Stimulated activated CD8-positive, alpha-beta memory T cell treated with anti-CD3 and anti-CD28 coated beads, Interleukin-4, amount 100 ng/mL, for 4 hours (primary cell): ENCODE results near the gene ADAM29.
"Not testable (repeated sequence)": the region's sequence is repeated elsewhere in the genome, so short reads cannot be mapped to it uniquely, and the experiment has no call there.

ENCODE experiments used
- DNase-seq, 2 donors: peaks; one replicate each; pipeline ENCODE4 v3.0.0-alpha.2; 2020; ENCODE audit warnings: low read depth in 2 of 2, low spot score in 1 of 2

Gene ADAM29

DNA sequence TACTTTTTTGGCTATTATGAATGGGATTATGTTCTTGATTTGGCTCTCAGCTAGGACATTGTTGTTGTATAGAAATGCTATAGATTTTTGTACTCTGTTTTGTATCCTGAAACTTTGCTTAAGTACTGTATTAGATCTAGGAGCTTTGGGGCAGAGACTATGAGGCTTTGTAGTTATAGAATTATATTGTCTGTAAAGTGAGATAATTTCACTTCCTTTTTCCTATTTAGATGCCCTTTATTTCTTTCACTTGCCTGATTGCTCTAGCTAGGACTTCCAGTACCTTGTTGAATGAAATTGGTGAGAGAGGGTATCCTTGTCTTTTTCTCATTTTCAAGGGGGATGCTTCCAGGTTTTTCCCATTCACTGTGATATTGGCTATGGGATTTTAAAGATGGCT is 28.1 kb downstream of the ADAM29 start:
- no peak for DNase-seq

GRCh38 chr4:174948826-174949225 is 30.7 kb downstream of the ADAM29 start:
- DNase-seq = no peak

GRCh38 chr4:174972911-174973310 is 54.8 kb downstream of the ADAM29 start:
- DNase-seq = no peak

- no peak for DNase-seq
Observed at GRCh38 chr4:174973336-174973735, 55.2 kb downstream of the ADAM29 start.

DNA sequence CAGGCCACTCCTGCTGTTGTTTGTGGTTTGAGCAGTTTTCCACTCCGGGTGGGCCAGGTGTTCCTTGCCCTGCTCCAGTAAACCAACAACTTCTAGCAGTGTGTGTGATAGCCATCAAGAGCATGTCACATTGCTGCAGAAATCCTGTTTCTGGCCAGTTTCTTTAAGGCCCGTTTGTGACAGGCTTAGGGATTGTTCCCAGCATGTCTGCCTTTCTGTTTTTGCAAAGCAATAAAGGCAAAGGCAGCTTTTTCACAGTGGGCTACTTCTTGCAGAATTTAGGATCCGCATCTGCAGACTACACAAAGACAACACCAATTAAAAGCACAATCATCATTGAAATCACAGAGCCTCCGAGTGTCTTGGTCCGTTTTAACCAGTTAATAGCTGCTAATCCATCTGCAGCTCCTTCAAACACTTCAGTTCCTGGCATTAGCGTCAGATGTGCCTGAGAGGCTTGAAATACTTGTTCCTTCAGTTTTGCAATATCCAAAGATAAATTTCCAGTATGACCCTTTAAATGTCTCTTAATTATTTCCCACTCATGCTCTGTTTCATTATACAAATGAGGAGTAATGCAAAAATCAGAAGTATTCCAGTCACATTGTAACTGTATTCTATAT is 65.1 kb downstream of the ADAM29 start:
- no peak for DNase-seq

GRCh38 chr4:174983870-174984269 is 65.7 kb downstream of the ADAM29 start:
- DNase-seq = not testable (repeated sequence)

DNA sequence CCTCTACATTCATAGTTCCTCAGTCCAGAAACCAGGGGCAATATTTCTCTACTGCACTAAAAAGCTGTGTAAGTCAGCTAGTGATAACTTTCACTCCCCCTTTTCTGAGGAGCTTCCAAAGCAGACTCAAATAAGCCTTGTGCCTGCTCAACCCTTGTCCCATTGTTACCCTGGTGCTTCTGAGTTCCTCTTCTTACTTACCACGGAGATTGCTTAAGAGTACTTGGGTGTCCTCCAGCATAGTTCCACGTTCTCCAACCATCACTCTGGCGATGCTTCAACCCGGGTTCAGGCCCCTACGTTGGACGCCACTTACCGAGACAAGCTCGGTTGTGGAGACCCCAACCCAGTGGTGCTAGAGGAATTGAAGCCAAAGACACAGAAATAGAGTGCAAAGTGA is 71.6 kb downstream of the ADAM29 start:
- DNase-seq = no peak

- no peak for DNase-seq
Observed at GRCh38 chr4:174993916-174994315, 75.8 kb downstream of the ADAM29 start.

GRCh38 chr4:174996079-174996478 is 77.9 kb downstream of the ADAM29 start:
- DNase-seq = no peak

GRCh38 chr4:174999407-174999806 is 81.2 kb downstream of the ADAM29 start:
- no peak for DNase-seq

DNA sequence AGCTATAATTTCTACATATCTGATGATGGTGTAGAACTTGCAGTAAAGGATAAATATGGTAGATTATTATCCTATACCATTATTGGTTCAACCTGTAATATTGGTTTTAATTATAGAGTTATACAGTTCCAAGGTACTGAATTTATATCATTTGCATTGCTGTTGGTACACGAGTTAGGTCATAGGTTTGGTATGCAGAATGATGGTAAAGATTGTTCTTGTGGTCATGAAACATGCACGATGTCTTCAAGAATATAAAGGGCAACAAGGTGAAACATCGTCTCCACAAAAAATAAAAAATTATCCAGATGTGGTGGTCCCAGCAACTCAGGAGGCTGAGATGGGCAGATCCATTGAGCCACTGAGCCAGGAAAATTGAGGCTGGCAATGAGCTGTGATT is 99.6 kb downstream of the ADAM29 start:
- DNase-seq = no peak

GRCh38 chr4:175019447-175019846 is 101.3 kb downstream of the ADAM29 start:
- not testable (repeated sequence) for DNase-seq
